IgD-negative memory B cell (primary cell): ENCODE results near the gene CANT1. TPM values are rescaled to one million over a fixed set of nuclear protein-coding genes. Genes with fewer than 3 reads are reported as not detected.

Source experiments
- H3K27ac Mint-ChIP-seq, 3 donors: one replicate each; pipeline ENCODE4 v1.8.0; 2020 to 2022; ENCODE audit warnings: mild to moderate bottlenecking in 3 of 3, mixed read lengths in 3 of 3, moderate library complexity in 1 of 3
- H3K27me3 Mint-ChIP-seq: one replicate; pipeline ENCODE4 v1.8.0; 2021; ENCODE audit warnings: mixed read lengths
- H3K36me3 Mint-ChIP-seq: one replicate; pipeline ENCODE4 v1.8.0; 2020; ENCODE audit warnings: mild to moderate bottlenecking, mixed read lengths
- H3K4me1 Mint-ChIP-seq, 3 donors: one replicate each; pipeline ENCODE4 v1.8.0; 2020 to 2022; ENCODE audit warnings: mixed read lengths in 3 of 3, mild to moderate bottlenecking in 1 of 3
- H3K4me3 Mint-ChIP-seq, 4 donors: one replicate each; pipeline ENCODE4 v1.8.0; 2020 to 2022; ENCODE audit warnings: mild to moderate bottlenecking in 4 of 4, mixed read lengths in 4 of 4, moderate library complexity in 3 of 4
- H3K9me3 Mint-ChIP-seq, 3 donors: one replicate each; pipeline ENCODE4 v1.8.0; 2020 to 2021; ENCODE audit warnings: mixed read lengths in 3 of 3, mild to moderate bottlenecking in 1 of 3
- polyA plus RNA-seq: library from polyadenylated mRNA; unstranded; fragments of 300-500 nt; fragmentation: Illumina TruSeq; gene quantifications from one replicate; pipeline ENCODE4 v1.2.3, GENCODE V29; 2021

The CANT1 gene
- polyA plus RNA-seq, 1 donor from 2014 or later = 8.6 TPM

DNA sequence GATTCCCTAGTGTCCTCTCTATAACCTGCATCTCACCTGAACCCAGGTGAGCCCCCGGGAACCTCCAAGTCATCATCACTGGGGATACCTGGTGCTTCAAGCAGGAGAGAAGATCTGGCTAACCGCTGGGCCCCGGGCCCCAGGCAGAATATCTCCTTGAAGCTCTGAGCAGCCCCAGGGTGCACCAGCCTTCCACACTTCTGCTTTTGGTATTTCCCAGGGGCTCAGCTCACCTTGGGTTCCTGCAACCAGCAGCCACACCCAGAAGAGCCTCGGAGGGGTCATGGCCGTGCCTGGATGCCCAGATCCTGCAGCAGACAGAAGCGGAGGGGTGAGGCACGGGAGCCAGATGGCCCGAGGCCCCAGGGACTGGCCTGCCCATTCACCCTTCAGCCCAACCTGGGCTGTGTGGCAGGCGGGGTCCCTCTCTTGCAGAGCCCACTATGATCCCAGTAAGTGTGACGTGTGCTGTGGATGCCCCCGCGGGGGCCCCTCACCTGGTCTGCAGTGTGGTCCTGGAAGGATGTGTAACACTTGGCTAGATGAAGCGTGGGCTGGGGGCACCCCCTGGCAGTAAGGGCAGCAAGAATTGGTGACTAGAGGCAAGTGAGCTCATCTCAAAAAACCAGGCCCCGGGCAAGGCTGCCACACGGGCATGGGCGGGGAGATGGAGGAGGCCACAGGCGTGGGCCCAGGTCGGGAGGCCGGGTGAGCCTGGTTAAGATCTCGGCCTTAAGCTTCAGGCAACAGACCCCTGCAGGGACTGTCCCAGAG lies 32.5 kb downstream of the CANT1 start:
- Mint-ChIP-seq H3K9me3 (no peaks in the 10 kb centered on the region), H3K27me3 (peaks cover 3% of the 10 kb centered on the region)

DNA sequence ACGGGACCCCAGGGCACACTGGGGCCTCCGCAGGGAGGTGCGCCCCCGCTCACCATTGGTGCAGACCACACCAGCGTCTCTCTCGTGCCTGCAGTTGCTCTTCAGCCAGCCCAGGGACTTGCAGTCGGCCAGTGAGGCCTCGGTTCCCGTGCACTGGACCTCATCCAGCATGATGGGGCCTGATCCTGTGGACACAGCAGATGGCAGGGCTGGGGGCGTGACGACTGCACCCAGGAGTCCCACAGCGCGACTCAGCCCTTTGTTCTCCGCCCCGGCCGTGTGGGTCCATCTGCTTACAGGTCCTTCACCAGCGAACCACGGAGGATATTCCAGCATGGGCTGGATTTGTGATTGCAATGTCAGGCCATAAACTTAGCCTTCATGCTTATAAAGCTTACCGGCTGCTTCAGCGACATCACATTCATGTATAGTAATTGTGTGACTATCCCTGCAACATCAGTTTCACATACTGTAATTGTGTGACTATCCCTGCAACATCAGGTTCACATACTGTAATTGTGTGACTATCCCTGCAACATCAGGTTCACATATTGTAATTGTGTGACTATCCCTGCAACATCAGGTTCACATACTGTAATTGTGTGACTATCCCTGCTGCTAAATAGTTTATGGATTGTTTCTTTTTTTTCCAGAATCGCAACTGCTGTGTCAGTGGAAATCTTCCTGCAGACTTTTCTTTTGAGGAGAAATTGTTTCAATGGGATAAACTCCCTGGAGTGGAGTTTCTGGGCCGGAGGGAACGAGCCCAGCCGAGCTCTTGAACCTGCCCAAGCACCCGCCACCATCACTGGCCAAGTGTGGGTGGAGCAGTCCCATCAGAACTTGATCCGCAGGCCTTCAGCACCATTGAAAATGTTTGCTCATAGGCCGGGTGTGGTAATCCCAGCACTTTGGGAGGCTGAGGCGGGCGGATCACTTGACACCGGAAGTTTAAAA lies 34.7 kb downstream of the CANT1 start:
- Mint-ChIP-seq H3K9me3 (no peaks in the 10 kb centered on the region), H3K4me1 (peaks cover 12 to 16% (median 16%) of the 10 kb centered on the region in 3 donors), H3K27ac (no peak overlapping the region), H3K4me3 (no peak overlapping the region), H3K36me3 (no peaks in the 10 kb centered on the region), H3K27me3 (peaks cover 9% of the 10 kb centered on the region)

More for the DNA sequence above, 32.5 kb downstream of the CANT1 start:
- H3K36me3 Mint-ChIP-seq = no peaks in the 10 kb centered on the region
- H3K27ac Mint-ChIP-seq = peak overlapping the region in 2 of 3 donors; percentile 57 to 85
- peaks cover 6 to 11% (median 10%) of the 10 kb centered on the region in 3 donors for H3K4me1 Mint-ChIP-seq
- H3K4me3 Mint-ChIP-seq = peak overlapping the region in 2 of 4 donors; percentile 70 to 83

DNA sequence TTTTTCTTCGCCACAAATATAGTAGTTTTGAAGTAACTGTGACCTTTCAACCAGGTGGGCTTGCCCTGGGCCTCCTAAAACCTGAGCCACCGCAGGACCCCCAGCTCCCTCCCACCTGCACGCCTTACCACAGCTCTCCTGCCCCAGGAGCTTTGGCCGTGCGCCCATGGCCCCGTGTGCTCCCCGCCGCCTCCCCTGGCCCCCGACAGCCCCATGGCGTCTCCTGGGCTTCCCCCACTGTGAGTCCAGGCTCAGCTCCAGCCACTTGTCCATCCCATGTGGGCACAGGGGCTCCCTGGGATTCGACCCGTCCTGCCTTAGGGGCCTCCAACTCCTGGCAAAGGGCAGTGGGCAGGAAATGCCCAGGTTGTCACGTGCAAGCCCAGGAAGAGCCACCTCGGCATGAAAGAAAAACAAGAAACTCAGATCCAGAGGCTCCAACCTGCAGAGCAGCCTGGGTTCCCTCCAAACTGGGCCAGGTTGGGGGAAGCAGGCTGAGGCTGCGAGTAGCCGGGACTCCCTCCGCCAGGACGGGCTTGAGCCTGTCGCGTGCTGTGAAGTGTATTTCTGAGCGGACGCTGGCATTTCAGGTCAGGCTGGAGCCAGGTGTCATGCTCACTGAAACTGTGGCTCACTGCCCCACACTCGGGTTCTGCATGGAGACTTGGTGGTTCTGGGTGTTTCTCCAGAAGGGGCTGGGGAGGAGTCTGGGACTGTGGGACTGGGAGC lies 35.6 kb downstream of the CANT1 start:
- Mint-ChIP-seq H3K27ac (no peak overlapping the region), H3K4me1 (peaks cover 12 to 16% (median 16%) of the 10 kb centered on the region in 3 donors), H3K36me3 (no peaks in the 10 kb centered on the region), H3K27me3 (peaks cover 9% of the 10 kb centered on the region), H3K9me3 (no peaks in the 10 kb centered on the region), H3K4me3 (no peak overlapping the region)

DNA sequence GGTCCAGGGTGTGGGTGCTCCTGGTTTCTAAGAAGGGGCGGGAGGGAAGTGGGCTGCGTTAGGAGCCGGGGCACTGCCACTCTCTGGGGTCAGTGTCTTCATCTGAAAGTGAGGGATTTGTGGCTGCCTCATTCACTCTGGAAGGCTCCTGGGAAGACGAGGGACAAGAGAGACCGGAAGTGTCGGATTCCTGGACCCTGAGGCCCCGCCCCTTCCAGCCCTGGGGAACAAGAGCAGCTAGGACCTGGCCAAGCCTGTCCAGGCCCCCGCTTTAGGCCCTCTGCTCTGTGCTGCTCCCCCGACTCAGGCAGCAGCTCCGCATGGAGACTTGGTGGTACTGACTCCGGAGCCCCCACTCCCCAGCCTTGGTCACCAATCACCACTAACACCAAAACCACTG lies 36.4 kb downstream of the CANT1 start:
- no peaks in the 10 kb centered on the region for H3K9me3 Mint-ChIP-seq

DNA sequence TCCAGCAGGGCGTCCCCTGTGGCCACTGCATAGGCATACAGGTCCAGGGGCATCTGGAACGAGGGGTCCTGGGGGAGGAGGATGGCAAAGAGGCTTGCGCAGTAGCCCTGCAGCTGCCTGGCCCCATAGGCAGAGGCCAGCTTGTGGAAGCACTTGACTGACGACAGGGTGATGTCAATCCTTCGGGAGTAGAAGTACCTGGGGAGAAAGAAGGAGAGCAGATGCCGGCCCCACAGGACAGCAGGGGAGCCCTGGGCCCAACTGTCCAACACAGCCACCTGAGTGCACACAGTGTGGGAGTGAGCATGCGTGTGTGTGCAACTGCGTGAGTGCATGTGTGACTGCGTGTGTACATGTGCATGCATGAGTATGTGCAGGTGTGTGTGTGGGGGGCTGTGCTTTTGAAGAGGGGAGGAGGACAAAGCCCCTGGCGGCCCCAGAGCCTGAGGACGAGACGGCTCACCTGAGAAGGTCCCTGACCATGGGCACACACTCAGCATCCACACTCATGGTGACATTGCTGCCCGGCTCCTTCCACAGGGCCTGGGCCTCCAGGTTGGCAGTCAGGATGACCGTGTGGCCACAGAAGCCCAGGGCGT lies 37.0 kb downstream of the CANT1 start:
- Mint-ChIP-seq H3K27ac (peak overlapping the region in 1 of 3 donors; percentile 63), H3K9me3 (no peaks in the 10 kb centered on the region), H3K4me1 (peaks cover 12 to 16% (median 15%) of the 10 kb centered on the region in 3 donors), H3K4me3 (peak overlapping the region in 1 of 4 donors; percentile 6), H3K36me3 (no peaks in the 10 kb centered on the region), H3K27me3 (peaks cover 9% of the 10 kb centered on the region)

More for the DNA sequence above, 36.4 kb downstream of the CANT1 start:
- Mint-ChIP-seq H3K36me3 (no peaks in the 10 kb centered on the region), H3K4me1 (peaks cover 12 to 16% (median 16%) of the 10 kb centered on the region in 3 donors), H3K4me3 (no peak overlapping the region), H3K27me3 (peaks cover 9% of the 10 kb centered on the region), H3K27ac (no peak overlapping the region)

DNA sequence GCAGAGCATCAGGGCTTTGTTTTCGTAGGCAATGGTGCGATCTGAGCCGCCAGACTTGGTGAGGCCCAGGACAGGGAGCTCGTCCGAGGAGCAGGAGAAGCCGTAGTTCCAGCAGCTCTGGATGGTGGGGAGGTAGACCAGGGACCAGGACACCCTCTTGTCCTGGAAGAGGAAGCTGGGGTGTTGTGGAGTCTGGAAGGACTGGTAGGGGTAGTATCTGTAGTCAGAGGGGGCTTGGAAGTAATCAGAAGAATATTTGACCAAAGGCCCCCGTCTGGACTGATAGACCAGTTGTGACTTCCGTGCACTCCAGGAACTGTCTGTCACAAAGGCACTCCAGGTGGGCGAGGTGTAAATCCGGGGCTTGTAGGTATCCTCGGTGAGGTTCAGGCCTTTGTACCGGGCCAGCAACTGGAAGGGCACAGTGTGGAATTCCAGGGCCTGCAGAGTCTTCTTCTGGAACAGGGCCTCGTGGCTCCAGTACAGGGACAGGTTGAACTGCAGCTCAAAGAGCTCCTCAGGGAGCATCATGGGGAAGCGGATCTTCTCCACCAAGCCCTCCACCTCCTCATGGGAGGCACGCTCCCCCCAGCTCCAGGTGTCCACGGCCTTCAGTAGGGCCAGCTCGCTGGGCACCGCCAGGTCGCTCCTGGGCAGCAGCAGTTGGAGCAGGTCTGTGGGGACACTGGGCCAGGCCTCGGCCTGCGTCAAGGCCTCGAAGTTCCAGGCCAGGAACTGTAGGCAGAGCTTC lies 37.6 kb downstream of the CANT1 start:
- no peak overlapping the region for H3K4me3 Mint-ChIP-seq
- H3K4me1 Mint-ChIP-seq = peaks cover 8 to 12% (median 10%) of the 10 kb centered on the region in 3 donors
- peaks cover 9% of the 10 kb centered on the region for H3K27me3 Mint-ChIP-seq
- H3K27ac Mint-ChIP-seq = peak overlapping the region in 1 of 3 donors; percentile 19
- no peaks in the 10 kb centered on the region for H3K36me3 Mint-ChIP-seq
- no peaks in the 10 kb centered on the region for H3K9me3 Mint-ChIP-seq

DNA sequence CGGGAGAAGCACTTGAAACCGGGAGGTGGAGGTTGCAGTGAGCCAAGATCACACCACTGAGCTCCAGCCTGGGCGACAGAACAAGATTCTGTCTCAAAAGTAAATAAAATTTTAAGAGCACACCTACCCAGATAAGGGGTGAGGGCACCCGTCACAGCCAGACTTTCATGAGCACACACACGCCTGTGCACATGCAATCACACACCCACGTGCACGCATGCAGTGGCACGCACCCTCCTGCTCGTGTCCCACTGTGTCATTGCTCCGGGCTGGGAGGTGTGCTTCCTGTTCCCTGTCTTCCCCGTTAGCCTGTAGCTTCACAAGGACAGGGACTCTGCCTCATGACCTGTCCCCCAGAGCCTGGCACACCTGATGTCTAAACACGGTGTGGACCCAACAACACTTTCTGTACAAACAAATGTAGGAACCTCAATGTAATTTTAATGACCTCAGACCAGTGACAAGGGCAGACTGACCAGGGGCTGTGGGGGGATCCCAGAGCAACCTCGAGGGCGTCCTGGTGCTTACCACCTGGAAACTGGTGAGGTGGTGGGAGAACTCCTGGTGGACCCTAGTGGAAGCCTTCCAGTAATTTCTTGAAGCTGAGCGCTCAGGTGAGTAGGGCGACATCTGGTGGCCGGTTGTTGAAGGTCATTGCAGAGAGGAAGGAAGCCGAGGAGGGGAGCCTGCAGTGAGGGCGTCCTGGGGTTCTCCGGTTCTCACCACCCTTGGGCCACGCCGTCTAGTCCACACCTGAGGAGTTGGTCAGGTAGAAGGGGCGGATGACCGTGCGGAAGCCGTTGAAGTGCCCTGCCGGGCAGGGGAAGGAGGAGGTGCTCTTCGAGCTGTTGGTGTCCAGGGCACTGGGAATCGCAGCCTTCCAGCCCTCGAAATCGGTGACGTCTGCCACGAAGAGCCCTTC lies 38.5 kb downstream of the CANT1 start:
- peaks cover 5 to 10% (median 5%) of the 10 kb centered on the region in 3 donors for H3K4me1 Mint-ChIP-seq
- H3K27ac Mint-ChIP-seq = peak overlapping the region in 2 of 3 donors; percentile 19 to 47
- H3K4me3 Mint-ChIP-seq = peak overlapping the region in 1 of 4 donors; percentile 78
- H3K27me3 Mint-ChIP-seq = peaks cover 9% of the 10 kb centered on the region
- no peaks in the 10 kb centered on the region for H3K9me3 Mint-ChIP-seq
- no peaks in the 10 kb centered on the region for H3K36me3 Mint-ChIP-seq

DNA sequence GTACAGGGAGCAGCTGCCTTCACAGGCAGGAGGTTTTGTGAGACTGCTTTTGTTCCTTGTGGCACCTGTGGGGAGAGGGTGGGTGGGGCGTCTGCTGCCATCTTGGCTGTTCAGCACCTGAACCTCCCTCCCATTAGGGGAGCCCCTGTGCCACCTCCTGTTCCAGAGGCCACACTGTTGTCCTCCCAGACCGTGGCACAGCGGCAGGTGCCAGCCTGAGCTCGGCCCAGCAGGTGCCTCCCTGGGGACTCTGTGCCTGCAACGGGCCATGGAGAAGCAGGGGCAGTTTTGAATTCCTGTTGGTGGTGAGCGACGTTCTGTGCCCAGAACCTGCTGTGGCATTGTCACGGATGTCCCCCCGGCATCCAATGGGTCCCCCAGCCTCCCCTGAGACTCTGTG lies 39.7 kb downstream of the CANT1 start:
- H3K27me3 Mint-ChIP-seq = peaks cover 9% of the 10 kb centered on the region
- H3K36me3 Mint-ChIP-seq = no peaks in the 10 kb centered on the region
- H3K4me1 Mint-ChIP-seq = peaks cover 10 to 20% (median 17%) of the 10 kb centered on the region in 3 donors

DNA sequence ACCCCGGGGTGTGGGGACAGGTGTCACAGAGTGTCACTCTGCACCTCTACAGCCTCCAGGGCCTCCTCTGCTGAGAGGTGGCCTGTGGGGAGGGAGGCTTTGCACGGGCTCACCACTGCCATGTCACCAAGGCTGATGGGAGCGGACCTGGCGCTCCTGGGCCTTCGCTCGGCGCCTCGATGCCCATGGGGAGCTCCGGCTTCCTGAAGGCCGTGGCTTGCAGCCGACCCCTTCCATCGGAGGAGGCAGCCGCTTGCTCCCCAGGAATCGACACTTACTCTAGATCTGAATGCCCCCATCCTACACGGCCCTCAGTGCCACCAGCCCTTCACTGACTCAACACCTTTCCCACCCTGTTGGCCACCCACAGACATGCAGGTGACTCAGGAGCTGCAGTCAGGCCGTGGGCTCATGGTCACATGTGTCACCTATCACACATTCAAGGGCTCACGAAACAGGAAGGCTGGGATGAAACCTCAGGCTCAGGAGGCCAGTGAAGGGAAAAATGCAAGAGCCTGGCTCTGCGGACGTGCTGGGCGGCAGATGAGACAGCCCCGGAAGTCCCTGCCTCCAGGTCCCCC lies 41.7 kb downstream of the CANT1 start:
- no peaks in the 10 kb centered on the region for H3K9me3 Mint-ChIP-seq
- peaks cover 10 to 25% (median 21%) of the 10 kb centered on the region in 3 donors for H3K4me1 Mint-ChIP-seq
- H3K27ac Mint-ChIP-seq = peak overlapping the region in 1 of 3 donors; percentile 63
- no peaks in the 10 kb centered on the region for H3K36me3 Mint-ChIP-seq
- no peak overlapping the region for H3K4me3 Mint-ChIP-seq
- peaks cover 9% of the 10 kb centered on the region for H3K27me3 Mint-ChIP-seq

More for the DNA sequence above, 39.7 kb downstream of the CANT1 start:
- Mint-ChIP-seq H3K4me3 (no peak overlapping the region), H3K27ac (no peak overlapping the region), H3K9me3 (no peaks in the 10 kb centered on the region)

DNA sequence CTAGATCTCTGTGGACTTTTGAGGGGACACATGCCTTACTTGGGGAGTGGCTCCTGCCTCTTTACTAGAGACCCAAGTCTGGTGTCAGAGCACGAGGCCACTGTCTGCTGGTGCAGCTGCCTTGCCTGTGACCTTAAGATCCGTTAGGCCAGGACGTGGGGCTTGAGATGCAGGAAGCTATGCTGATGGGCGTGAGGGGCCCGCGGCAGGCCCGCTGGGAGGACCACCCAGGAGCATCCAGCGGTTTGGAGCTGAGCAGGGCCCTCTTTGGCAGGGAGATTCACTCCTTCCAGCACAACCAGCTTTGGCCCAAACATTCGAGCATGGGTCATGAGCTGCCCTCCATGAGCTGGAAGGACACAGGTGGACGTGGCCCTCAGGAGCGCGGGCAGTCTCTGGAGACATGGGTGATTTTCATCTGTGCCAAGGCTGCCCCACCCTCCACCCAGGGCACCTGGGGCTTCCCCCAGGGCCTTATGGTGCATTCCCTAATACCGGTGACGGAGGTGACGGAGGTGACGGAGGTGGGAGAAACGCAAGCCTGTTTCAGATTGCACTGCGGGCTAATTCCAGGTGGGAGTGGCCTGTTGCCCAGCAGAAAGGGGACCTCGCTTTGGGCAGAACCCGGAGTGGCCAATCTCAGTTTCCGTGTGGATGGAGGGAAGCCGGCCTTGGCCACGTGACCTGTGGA lies 42.5 kb downstream of the CANT1 start:
- H3K4me3 Mint-ChIP-seq = no peak overlapping the region
- H3K4me1 Mint-ChIP-seq = peaks cover 10 to 25% (median 21%) of the 10 kb centered on the region in 3 donors
- no peaks in the 10 kb centered on the region for H3K9me3 Mint-ChIP-seq
- no peaks in the 10 kb centered on the region for H3K36me3 Mint-ChIP-seq
- H3K27ac Mint-ChIP-seq = no peak overlapping the region
- H3K27me3 Mint-ChIP-seq = peaks cover 6% of the 10 kb centered on the region

DNA sequence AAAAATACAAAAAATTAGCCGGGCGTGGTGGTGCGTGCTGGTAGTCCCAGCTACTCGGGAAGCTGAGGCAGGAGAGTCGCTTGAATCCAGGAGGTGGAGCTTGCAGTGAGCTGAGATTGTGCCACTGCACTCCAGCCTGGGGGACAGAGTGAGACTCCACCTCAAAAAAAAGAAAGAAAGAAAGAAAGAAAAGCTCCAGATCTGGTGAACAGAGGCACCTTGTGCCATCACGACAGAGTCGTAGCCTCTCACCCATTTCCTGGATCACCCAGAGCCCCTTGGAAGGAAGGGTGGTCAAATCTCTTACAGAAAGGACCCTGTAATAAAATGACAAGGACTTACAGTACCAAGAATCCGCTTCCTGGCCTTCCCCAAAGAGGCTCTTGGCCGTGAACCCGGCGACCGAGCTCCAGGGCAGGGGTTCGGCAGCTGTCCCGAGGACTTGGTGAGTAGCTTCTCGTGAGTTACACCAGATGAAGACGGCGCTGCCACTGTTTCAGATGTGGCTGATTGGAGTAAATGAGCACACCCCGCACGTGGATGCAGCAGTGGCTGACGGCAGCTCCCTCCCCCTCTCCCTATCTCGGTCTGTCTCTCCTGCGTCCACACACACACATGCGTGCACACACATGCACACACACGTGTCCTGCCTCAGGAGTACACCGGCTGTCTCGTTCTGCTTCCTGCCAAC lies 43.3 kb downstream of the CANT1 start:
- H3K4me1 Mint-ChIP-seq = peaks cover 7 to 23% (median 19%) of the 10 kb centered on the region in 3 donors
- peaks cover 4% of the 10 kb centered on the region for H3K27me3 Mint-ChIP-seq
- peak overlapping the region in 1 of 4 donors; percentile 81 for H3K4me3 Mint-ChIP-seq
- no peaks in the 10 kb centered on the region for H3K9me3 Mint-ChIP-seq
- no peaks in the 10 kb centered on the region for H3K36me3 Mint-ChIP-seq
- no peak overlapping the region for H3K27ac Mint-ChIP-seq
